DMS53 treated with DMSO at 0.1 percent for 48 hours (cell line): Measurements from ENCODE around the gene FNDC5.

ENCODE experiments used
- DNase-seq: peaks from one replicate; lab custom pipeline; 2025; ENCODE audit not compliant: unreplicated experiment; lab: John Stamatoyannopoulos, UW

The FNDC5 gene

GRCh38 chr1:32817159-32817814 is 53.4 kb downstream of the FNDC5 start, which contains the start of the genes S100PBP and YARS1:
S100PBP (plus strand) TSS chr1:32817653; CDS start chr1:32826100, 8,447 bp downstream.
YARS1 (minus strand) TSS chr1:32817358; CDS start chr1:32817244, 114 bp downstream.
- peak; percentile 96 for DNase-seq

- DNase-seq = peak; percentile 39
Measured at GRCh38 chr1:32816676-32817158, 54.0 kb downstream of the FNDC5 start.

DNA sequence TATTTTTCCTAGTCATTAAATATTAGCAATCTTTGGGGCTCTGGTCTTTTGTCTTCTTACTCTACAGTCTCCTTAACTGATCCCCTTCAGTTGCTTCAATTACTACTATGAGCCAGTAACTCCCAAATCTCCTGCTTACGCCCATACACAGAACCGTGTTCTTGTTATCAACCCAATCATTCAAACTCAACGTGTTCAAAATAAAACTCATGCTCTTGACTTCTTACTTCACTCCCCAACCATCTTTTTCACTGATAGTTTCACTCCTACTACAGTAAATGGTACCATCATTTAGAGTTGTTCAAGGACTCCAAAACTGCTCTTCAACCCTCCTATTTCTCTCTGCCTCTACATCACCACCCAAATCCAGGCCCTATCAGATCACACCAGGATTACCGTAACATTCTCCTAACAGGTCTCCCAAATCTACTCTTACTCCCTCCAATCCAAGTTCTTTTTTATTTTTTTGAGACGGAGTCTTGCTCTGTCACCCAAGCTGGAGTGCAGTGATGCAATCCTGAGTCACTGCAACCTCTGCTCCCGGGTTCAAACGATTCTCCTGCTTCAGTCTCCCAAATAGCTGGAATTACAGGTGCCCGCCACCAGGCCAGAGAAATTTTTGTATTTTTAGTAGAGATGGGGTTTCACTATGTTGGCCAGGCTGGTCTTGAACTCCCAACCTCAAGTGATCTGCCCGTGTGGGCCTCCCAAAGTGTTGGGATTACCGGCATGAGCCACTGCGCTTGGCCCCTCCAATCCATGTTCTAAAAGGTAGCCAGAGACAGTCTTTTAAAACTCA is 56.6 kb downstream of the FNDC5 start:
- DNase-seq = no peak
